KMS-11 (cell line): ENCODE results near the gene METTL21A.
"Not testable (repeated sequence)": the region's sequence is repeated elsewhere in the genome, so short reads cannot be mapped to it uniquely, and the experiment has no call there.

Experiments
- H2AFZ ChIP-seq: fragments of 200-600 bp; sonication (generic); 2 replicates; pipeline ENCODE4 v1.6.1; 2016; ENCODE audit warnings: antibody characterized with exemption, mixed run types, low read depth
- H3K27ac ChIP-seq: fragments of 200-600 bp; sonication (generic); 2 replicates; pipeline ENCODE4 v1.6.1; 2016; ENCODE audit warnings: mild to moderate bottlenecking, mixed run types
- H3K27me3 ChIP-seq: fragments of 200-600 bp; sonication (generic); 2 replicates; pipeline ENCODE4 v1.6.1; 2017; ENCODE audit warnings: mild to moderate bottlenecking, low read depth, mixed run types, moderate library complexity; ENCODE audit not compliant: insufficient read depth
- H3K36me3 ChIP-seq: fragments of 200-600 bp; sonication (generic); 2 replicates; pipeline ENCODE4 v1.6.1; 2017; ENCODE audit warnings: mild to moderate bottlenecking, mixed run types; ENCODE audit not compliant: insufficient read depth
- H3K4me1 ChIP-seq: fragments of 200-600 bp; sonication (generic); 2 replicates; pipeline ENCODE4 v1.6.1; 2016; ENCODE audit warnings: mild to moderate bottlenecking, low read depth, mixed run types; ENCODE audit not compliant: poor library complexity, severe bottlenecking
- H3K4me2 ChIP-seq: fragments of 200-600 bp; sonication (generic); 2 replicates; pipeline ENCODE4 v1.7.0; 2016; ENCODE audit warnings: mild to moderate bottlenecking, mixed run types
- H3K4me3 ChIP-seq: fragments of 200-600 bp; sonication (generic); IDR thresholded peaks from 2 replicates; pipeline ENCODE4 v1.6.1; 2017; ENCODE audit warnings: low read depth, low read length, mixed read lengths; ENCODE audit not compliant: insufficient read depth
- H3K79me2 ChIP-seq: fragments of 200-600 bp; sonication (generic); 2 replicates; pipeline ENCODE4 v1.6.1; 2016; ENCODE audit warnings: low read depth, mixed run types; ENCODE audit not compliant: insufficient read depth
- H3K9ac ChIP-seq: fragments of 200-600 bp; sonication (generic); 2 replicates; pipeline ENCODE4 v1.6.1; 2016; ENCODE audit warnings: mild to moderate bottlenecking, mixed run types
- H4K20me1 ChIP-seq: fragments of 200-600 bp; sonication (generic); 2 replicates; pipeline ENCODE4 v1.6.1; 2016; ENCODE audit warnings: mild to moderate bottlenecking, mixed run types; ENCODE audit not compliant: insufficient read depth
- TF ChIP-seq, protein P1 (sequence below): fragments of 200-600 bp; sonication (generic); conservative IDR thresholded peaks from 2 replicates; pipeline ENCODE4 v1.6.1; 2017; ENCODE audit warnings: low read depth, mild to moderate bottlenecking, antibody characterized with exemption, low read length, moderate library complexity, mixed read lengths

Gene METTL21A

DNA sequence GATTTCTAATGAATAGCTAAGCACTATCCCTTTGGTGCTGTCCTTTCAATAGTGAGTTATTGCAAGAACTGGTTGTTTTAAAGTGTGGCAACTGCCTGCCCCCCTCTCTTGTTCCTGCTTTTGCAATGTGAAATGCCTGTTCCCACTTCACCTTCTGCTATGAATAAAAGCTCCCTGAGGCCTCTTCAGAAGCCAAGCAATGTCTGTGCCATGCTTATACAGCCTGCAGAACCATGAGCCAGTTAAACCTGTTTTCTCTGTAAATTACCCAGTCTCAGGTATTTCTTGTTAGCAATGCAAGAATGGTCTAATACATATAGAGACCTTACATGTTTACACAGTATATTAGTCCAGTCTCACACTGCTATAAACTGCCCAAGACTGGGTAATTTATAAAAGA, 15.0 kb upstream of the METTL21A start:
- Histone ChIP-seq H3K27ac (no peak overlapping the region), H3K4me2 (no peak overlapping the region), H3K36me3 (no peaks in the 10 kb centered on the region), H3K79me2 (no peaks in the 10 kb centered on the region), H3K9ac (no peak overlapping the region), H3K27me3 (no peaks in the 10 kb centered on the region), H3K4me1 (no peaks in the 10 kb centered on the region), H2AFZ (no peak overlapping the region), H3K4me3 (no peak overlapping the region), H4K20me1 (no peaks in the 10 kb centered on the region)
- TF ChIP-seq, protein P1, sequence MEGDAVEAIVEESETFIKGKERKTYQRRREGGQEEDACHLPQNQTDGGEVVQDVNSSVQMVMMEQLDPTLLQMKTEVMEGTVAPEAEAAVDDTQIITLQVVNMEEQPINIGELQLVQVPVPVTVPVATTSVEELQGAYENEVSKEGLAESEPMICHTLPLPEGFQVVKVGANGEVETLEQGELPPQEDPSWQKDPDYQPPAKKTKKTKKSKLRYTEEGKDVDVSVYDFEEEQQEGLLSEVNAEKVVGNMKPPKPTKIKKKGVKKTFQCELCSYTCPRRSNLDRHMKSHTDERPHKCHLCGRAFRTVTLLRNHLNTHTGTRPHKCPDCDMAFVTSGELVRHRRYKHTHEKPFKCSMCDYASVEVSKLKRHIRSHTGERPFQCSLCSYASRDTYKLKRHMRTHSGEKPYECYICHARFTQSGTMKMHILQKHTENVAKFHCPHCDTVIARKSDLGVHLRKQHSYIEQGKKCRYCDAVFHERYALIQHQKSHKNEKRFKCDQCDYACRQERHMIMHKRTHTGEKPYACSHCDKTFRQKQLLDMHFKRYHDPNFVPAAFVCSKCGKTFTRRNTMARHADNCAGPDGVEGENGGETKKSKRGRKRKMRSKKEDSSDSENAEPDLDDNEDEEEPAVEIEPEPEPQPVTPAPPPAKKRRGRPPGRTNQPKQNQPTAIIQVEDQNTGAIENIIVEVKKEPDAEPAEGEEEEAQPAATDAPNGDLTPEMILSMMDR, result no peak

DNA sequence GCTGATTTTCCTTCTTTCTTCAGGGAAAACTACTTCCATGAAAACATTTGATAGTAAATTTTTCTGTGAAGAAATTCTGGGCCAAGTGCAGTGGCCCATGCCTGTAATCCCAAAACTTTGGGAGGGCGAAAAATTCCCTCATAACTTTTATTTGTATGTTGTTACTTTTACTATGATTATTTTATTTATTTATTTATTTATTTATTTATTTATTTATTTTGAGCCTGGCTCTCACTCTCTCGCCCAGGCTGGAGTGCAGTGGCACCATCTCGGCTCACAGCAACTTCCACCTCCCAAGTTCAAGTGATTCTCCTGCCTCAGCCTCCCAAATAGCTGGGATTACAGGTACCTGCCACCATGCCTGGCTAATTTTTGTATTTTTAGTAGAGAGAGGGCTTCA, 14.1 kb upstream of the METTL21A start:
- not testable (repeated sequence) for H3K4me2 ChIP-seq, H3K36me3 ChIP-seq, H3K27me3 ChIP-seq, H3K79me2 ChIP-seq, H3K9ac ChIP-seq, H4K20me1 ChIP-seq, H3K4me3 ChIP-seq, H3K27ac ChIP-seq, H3K4me1 ChIP-seq, H2AFZ ChIP-seq

DNA sequence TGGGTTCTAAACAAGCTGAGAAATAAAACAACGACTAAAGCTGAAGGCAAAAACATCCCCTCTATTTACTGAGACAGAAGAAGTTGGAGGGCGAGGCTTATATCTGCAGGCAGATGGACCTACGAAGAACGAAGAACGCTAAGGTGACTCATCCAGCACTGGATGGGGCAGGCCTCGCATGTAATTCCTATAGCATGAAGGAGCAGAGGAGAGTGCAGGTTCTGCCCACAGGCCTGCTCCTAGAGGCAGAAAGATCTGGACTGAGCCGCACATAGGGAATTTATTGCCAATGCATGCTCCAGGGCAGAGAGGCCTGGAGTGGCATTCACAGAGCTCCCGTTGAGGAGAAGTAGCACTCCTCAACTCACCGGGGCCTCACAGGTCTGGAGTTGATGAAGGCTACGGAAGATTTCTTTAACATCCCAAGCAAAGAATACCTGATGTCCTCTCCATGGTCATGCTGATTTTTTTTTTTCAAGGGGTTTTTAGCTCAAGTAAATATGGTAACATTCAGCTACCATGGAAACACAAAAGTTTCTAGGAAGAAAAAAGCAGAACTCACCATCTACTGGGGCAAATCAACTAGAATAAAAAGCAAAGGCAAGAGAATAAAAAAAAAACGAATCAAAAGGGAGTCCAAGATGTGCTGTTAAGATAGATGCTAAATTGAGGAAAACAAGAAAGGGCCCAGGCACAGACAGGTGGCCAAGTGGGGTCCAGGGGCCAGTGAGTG, 10.4 kb upstream of the METTL21A start:
- no peaks in the 10 kb centered on the region for H3K79me2 ChIP-seq
- no peak overlapping the region for H3K27ac ChIP-seq
- H2AFZ ChIP-seq, result no peak overlapping the region
- H3K4me3 ChIP-seq, result no peak overlapping the region
- no peaks in the 10 kb centered on the region for H4K20me1 ChIP-seq
- no peak overlapping the region for H3K4me2 ChIP-seq
- TF ChIP-seq, protein P1, result no peak
- H3K36me3 ChIP-seq, result no peaks in the 10 kb centered on the region
- H3K9ac ChIP-seq, result no peak overlapping the region
- H3K4me1 ChIP-seq, result no peaks in the 10 kb centered on the region
- no peaks in the 10 kb centered on the region for H3K27me3 ChIP-seq

DNA sequence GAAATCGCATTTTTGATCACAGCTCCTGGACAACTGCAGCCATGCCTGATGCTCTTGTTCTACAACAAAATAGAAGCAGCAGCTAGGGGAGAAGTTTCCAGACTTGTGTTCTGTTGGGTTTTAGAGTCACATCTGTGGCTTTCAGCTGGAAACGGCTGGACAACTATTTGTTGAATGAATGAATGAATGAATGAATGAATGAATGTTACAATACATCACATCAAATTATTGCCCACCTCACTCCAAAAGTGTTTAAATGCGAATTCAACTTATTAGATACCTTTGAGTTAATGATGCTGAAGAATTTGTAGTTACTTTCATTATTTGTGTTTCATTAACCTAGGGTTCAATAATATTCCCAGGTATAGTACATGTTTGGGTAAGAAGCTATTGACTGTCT, 8.5 kb upstream of the METTL21A start:
- TF ChIP-seq, protein P1, result no peak
- no peak overlapping the region for H2AFZ ChIP-seq
- H3K27ac ChIP-seq, result no peak overlapping the region
- H3K27me3 ChIP-seq, result no peaks in the 10 kb centered on the region
- no peak overlapping the region for H3K4me2 ChIP-seq
- no peaks in the 10 kb centered on the region for H3K79me2 ChIP-seq
- H3K4me3 ChIP-seq, result no peak overlapping the region
- no peaks in the 10 kb centered on the region for H4K20me1 ChIP-seq
- no peaks in the 10 kb centered on the region for H3K4me1 ChIP-seq
- H3K9ac ChIP-seq, result no peak overlapping the region
- H3K36me3 ChIP-seq, result no peaks in the 10 kb centered on the region

DNA sequence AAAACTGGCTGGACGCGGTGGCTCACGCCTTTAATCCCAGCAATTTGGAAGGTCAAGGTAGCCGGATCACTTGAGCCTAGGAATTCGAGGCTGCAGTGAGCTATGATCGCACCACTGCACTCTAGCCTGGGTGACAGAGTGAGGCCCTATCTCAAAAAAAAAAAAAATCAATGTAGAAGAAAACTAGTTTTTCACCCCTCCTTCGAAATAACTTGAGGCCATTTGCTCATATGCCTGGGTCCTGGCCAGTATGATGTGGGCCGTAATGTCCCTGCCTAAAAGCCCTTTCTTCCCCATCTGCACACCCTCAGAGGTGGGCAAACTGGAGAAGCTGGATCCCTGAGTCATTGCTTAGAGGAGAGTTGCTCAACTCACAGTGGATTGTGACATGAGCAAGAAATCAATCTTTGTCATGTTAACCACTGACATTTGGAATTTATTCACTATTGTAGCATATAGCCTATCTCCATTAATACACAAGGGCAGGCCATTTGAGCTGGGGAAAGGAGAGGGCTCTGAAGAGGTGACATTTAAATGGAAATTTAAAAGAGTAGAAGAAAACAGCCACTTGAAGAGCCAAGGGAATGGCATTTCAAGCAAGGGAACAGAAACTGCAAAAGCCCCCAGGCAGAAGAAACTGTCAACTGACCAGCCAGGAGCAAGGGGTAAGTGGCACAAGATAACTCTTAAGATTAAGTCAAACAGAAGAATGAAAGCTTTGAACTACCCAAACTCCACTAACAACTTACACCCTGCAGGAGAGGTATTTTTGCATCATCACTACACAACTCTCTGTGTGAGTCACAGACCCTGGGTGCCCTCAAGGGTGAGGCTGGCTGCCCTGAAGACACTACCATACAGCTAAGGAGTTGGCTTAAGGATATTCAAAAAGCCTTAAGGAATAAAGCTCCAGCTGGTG, 7.6 kb upstream of the METTL21A start:
- H3K4me1 ChIP-seq, result no peaks in the 10 kb centered on the region
- no peak overlapping the region for H3K9ac ChIP-seq
- no peaks in the 10 kb centered on the region for H4K20me1 ChIP-seq
- no peak overlapping the region for H3K27ac ChIP-seq
- no peaks in the 10 kb centered on the region for H3K36me3 ChIP-seq
- no peak overlapping the region for H3K4me3 ChIP-seq
- no peak overlapping the region for H2AFZ ChIP-seq
- H3K27me3 ChIP-seq, result no peaks in the 10 kb centered on the region
- H3K79me2 ChIP-seq, result no peaks in the 10 kb centered on the region
- no peak overlapping the region for H3K4me2 ChIP-seq
- TF ChIP-seq, protein P1, result no peak
